HL-60 (cell line): ENCODE measurements around the gene SERPINE2.

Source experiments
- POLR2AphosphoS5 ChIP-seq: IDR thresholded peaks from 2 replicates; pipeline ENCODE4 v1.6.1; 2012; ENCODE audit warnings: low read depth
- TF ChIP-seq, protein P1 (sequence below): IDR thresholded peaks from one replicate; pipeline ENCODE4 v1.5.1; 2011; ENCODE audit warnings: low read length, control low read depth, inconsistent platforms; ENCODE audit not compliant: insufficient read depth

DNA sequence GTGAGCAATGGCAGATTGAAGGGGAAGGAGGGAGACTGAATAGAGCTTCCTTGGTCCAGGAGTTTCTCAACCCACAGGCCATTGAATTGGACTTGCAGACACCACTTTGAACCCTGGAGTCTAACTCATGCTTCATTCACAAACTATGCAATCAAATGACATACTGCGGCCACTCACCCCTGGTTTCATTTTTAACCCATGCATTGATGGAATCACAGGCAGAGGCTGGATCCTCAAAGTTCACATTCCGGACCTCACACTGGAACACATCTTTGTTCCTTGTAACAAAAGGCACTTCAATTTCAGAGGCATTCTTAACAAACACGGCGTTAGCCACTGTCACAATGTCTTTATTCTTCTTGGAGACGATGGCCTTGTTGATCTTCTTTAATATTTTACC is 41.1 kb downstream of the SERPINE2 start:
- TF ChIP-seq, protein P1, sequence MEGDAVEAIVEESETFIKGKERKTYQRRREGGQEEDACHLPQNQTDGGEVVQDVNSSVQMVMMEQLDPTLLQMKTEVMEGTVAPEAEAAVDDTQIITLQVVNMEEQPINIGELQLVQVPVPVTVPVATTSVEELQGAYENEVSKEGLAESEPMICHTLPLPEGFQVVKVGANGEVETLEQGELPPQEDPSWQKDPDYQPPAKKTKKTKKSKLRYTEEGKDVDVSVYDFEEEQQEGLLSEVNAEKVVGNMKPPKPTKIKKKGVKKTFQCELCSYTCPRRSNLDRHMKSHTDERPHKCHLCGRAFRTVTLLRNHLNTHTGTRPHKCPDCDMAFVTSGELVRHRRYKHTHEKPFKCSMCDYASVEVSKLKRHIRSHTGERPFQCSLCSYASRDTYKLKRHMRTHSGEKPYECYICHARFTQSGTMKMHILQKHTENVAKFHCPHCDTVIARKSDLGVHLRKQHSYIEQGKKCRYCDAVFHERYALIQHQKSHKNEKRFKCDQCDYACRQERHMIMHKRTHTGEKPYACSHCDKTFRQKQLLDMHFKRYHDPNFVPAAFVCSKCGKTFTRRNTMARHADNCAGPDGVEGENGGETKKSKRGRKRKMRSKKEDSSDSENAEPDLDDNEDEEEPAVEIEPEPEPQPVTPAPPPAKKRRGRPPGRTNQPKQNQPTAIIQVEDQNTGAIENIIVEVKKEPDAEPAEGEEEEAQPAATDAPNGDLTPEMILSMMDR = no peak
- TF ChIP-seq POLR2AphosphoS5 = no peak
